HG03097 (cell line): ENCODE data around the gene EMP1.

Experiments used
- ATAC-seq: cut with Tn5 transposase; IDR thresholded peaks from one replicate; pipeline ENCODE4 v1.9.1; 2021; ENCODE audit not compliant: unreplicated experiment, low FRiP score

The EMP1 gene, protein sequence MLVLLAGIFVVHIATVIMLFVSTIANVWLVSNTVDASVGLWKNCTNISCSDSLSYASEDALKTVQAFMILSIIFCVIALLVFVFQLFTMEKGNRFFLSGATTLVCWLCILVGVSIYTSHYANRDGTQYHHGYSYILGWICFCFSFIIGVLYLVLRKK

GRCh38 chr12:13196130-13196921 is at the start of gene EMP1:
Gene EMP1 (plus strand): TSS chr12:13196726. CDS start chr12:13211511, 14,785 bp downstream.
- peak; percentile 86 for ATAC-seq

DNA sequence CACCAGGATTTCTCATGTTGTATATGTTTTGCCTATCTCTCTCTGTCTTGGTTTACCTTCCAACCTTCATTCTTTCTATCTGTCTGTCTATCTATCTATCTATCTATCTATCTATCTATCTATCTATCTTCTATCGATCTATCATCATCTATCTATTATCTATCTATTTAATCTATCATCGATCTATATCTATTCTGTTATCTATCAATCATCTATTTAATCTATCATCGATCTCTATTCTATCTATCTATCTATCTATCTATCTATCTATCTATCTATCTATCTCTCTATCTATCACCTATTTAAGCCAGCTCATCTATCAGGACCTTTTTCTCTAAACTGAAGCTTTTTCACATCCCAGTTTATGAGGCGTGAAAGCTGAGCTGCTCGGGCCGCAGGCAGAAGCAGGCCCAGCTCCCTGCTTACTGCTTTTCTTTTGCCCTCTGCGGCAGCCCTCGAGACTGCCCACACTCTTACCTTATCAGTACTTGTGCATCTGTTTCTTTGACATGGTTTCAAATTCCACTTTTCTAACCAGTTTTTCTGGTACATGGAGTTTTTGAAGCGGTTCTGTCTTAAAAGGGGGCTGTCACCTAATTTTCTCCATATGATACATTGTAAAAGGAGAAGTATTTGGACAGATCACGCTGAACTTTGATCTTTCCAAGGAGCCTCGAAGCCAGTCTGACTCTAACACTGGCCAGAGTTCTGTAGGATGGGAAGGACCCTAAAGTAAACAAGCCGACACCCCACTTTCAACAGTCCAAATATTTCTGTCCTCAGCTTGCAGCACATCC is 48.6 kb upstream of the EMP1 start:
- no peak for ATAC-seq

DNA sequence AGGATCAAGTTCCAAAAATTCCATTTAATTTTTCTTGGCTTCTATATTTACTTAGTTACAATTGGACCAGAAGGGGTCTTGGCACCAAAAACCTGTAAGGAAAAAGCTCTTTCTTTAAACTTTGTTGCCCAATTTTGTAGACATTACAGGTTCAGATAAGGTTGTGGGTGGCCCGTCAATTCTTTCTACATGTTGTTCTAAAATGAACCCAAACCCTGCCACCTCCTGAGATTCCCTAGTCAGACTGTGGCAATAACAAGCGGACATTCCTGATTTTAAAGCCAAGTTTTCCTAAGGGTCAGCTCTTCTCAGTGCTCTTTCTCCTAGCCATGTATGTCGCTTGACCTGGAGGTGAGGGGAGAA is 48.1 kb upstream of the EMP1 start:
- ATAC-seq: no peak

- ATAC-seq: no peak
These were observed 47.1 kb upstream of the EMP1 start for GRCh38 chr12:13149411-13149810.

DNA sequence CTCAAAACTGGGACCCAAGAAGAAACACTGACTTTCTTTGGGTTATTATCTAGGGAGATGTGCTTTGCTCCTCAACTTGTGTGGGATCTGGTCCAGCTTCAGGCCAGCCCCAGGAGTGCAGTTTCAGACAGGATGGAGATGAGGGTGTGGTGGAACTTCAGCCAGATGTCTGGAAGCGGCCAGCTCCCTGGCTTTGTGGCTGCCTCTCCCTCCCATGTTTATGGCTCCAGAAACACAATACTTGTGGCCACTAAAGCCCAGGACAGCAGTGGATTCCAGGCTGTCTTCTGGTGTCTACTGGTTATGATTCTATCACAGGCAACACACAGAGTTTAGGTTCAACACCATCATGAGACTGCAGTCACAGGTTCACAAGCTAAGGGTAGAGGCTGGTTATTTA is 44.2 kb upstream of the EMP1 start:
- ATAC-seq: no peak

DNA sequence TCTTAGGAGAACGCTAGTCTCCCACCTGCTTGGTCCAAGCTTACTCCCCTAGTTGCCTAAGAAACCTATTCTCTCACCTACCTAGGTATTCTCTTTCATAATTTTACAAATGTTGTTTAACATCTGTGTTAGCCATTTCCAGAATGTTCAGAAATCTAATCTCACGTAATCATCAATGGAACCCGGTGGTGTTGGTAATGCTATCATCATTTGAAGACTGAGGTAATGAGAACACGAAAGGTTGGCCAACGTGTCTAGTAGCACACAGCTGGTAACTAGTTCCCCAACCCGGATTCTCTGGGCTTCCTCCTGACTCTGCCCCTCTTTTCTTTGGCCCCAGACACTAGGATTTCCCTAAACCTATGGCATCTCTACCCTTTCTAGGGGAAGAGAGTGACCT is 43.8 kb upstream of the EMP1 start:
- no peak for ATAC-seq

- ATAC-seq: no peak
These were observed 43.3 kb upstream of the EMP1 start for GRCh38 chr12:13153180-13153579.

- ATAC-seq: no peak
These were observed 42.4 kb upstream of the EMP1 start for GRCh38 chr12:13154027-13154538.

DNA sequence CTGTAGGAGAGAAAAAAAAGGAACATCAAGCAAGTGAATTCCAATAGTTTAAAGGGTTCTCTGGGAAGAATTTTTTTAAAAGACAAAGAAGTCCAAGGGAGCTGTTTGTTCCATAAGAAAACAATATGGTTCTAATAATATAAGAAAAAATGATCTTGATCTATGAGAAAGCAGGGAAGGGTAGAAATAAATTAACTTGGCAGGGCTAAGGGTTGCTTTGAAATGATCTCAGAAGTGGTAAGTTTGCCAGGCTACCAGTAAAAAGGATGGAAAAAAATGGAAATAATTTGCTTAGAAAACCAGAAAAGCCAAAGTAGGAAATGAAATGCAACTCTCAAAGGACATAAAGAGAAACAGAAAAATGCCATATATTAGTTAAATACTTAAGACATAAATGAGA is 41.7 kb upstream of the EMP1 start:
- no peak for ATAC-seq

GRCh38 chr12:13156277-13156676 is 40.2 kb upstream of the EMP1 start:
- no peak for ATAC-seq

- no peak for ATAC-seq
These were observed 35.4 kb upstream of the EMP1 start for GRCh38 chr12:13161172-13161571.

- ATAC-seq: no peak
These were observed 33.6 kb upstream of the EMP1 start for GRCh38 chr12:13162904-13163303.

DNA sequence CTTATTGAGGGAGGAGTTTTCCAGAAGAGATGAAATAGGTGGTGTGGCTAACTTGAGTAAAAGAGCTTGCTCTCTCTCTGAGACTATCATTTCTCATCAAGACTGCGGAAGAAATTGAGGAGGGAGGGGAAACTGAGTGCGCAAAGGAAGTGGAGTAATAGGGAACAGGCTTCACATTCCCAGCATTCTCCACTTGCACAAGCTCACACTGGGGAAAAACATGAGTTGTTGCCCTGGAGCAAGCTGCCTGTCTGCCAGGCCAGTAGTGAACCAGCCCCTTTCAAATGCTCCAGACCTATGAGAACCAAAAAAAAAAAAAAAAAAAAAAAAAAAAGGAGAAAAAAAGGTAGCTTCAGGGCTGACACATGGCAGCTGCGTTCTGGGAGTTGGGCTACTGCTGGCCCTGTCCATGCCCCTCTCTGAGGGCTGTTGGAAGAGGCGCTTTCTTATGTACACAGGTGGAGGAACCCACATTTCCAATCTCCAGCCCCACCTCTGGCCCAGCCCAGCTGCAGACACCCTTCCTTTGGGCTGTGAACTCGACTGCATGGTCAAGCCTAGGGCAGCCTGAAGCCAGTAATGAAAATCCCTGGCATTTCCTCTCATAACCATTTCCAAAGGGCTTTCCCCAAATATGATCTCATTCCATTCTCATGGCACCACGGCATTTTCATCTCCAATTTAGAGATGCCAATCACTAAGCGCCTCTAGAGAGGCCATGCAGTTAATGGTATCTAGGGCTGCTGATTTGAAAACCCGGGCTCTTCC is 32.5 kb upstream of the EMP1 start:
- ATAC-seq: no peak

- ATAC-seq: no peak
These were observed 31.5 kb upstream of the EMP1 start for GRCh38 chr12:13164921-13165616.

DNA sequence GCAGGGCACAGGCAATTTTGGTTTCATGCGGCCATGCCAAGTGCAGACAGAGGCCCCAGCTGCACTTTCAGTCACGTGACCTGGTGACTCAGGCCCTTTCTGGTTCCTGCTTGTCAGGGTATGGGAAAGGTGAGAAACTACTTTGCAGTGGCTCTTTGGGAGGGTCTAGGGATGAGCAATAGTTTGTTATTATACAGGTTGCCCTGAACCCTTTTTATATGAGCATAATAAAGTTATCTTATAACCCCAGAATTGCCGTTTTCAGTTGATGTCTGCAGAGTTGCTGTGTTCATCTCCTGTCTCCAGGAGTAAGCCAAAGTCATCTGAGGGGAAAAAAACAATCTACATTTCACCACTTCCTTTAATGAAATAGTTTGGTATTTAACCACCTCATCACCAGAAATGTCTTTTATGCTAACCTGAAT is 30.9 kb upstream of the EMP1 start:
- ATAC-seq: peak; percentile 87

- no peak for ATAC-seq
These were observed 29.3 kb upstream of the EMP1 start for GRCh38 chr12:13167226-13167625.

DNA sequence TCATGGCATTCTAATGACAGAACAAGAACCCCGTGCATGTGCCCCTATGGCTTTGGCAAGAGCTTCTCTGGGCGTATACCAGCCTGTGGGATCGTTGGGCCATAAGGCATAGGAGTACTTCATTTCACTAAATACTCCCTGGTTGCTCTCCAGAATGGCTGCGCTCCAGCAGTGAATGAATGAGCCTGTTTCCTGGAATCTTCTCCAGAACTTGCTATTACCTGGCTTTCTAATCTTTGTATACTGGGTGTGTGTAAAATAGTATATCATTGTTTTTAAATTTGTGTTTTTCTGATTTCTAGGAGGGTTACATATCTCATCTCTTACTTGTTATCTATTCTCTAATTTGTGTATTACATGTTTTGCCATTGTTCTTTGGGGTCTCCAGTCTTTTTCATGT is 28.6 kb upstream of the EMP1 start:
- no peak for ATAC-seq

DNA sequence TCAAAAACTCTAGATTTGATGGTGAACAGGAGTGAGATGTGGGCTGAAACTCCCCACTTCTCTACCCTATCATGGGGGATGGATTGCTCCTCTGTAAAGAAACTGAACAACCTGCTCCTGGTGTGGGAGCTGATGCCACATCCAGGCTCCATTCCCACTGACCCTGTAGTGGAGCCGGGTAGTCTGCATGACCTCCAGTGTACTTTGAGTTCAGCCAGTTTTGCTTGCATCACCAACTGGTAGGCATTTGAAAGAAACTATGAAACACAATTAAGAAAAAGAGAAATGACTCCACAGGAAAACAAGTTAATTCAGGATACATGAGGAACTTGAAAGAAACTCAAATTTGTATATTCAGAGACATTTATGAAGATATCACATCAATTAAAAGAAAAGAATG is 27.3 kb upstream of the EMP1 start:
- no peak for ATAC-seq

DNA sequence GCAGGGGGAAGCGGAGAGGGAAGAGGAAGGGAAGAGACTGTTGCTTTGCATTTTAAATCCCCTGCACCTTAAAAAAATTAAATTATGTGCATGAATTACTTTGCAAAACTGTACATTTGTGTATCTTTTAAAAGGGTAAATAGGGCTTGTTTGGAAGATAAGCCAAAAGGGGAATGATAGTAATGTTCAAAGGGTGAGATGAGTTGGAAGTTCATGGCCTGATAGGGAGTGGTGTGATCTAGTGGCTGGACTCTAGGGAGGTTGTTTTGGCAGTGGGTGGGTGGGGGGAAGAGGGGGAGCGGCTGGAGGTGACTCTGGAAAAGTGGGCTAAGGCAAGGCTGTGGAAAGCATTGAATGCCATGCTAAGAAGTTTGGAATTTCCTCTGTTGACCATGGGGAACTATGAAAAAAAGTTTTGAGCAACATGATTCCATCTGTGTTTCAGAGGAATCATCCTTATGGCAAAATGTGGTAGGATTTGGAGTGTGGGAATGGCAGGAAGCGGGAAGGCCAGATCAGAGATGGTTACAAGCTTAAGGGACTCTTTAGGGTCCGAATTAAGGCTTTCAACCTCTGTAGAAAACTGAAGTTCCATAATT is 25.5 kb upstream of the EMP1 start:
- no peak for ATAC-seq
